Coronary artery (tissue), 2 donors: Measurements from ENCODE around the gene VAV1.

Source experiments
- DNase-seq: peaks from one replicate; pipeline ENCODE4 v3.0.0-alpha.2; 2017; ENCODE audit warnings: low spot score
- H3K27ac ChIP-seq, 2 donors: fragments of 200-600 bp; sonication (generic); one replicate each; pipeline ENCODE4 v1.5.1; 2016 to 2019
- H3K4me3 ChIP-seq: fragments of 200-600 bp; sonication (generic); 2 replicates; pipeline ENCODE4 v1.5.1; 2016; ENCODE audit warnings: mild to moderate bottlenecking, moderate library complexity
- CTCF ChIP-seq: fragments of 200-600 bp; sonication (generic); IDR thresholded peaks from one replicate; pipeline ENCODE4 v1.5.1; 2019; ENCODE audit warnings: antibody characterized with exemption

The VAV1 gene

GRCh38 chr19:6906559-6907060 is 134.1 kb downstream of the VAV1 start:
- no peak for TF ChIP-seq CTCF
- Histone ChIP-seq H3K27ac (no peak overlapping the region), H3K4me3 (no peak overlapping the region)
- no peak for DNase-seq
